NOMO-1 treated with dmso at 0.1 percent for 144 hours (cell line): Measurements from ENCODE around the gene PDK3.
A peak's percentile ranks its signal among the peaks of the same experiment; 100 is the strongest.

Experiments
- DNase-seq: peaks from one replicate; lab custom pipeline; 2025; ENCODE audit not compliant: unreplicated experiment; lab: John Stamatoyannopoulos, UW

PDK3 gene

GRCh38 chrX:24464836-24465531 is at the start of gene PDK3:
Gene PDK3 (plus strand): TSS chrX:24465286. CDS start chrX:24465456, 170 bp downstream.
- DNase-seq: peak; percentile 58

GRCh38 chrX:24415921-24416320 is 49.2 kb upstream of the PDK3 start:
- no peak for DNase-seq

GRCh38 chrX:24423960-24424359 is 41.1 kb upstream of the PDK3 start:
- DNase-seq: no peak

- DNase-seq: no peak
Observed at GRCh38 chrX:24424948-24425347, 40.1 kb upstream of the PDK3 start.

GRCh38 chrX:24425806-24426205 is 39.3 kb upstream of the PDK3 start:
- no peak for DNase-seq

GRCh38 chrX:24426340-24426913 is 38.7 kb upstream of the PDK3 start:
- no peak for DNase-seq

GRCh38 chrX:24426921-24427746 is 38.0 kb upstream of the PDK3 start:
- no peak for DNase-seq

- no peak for DNase-seq
Observed at GRCh38 chrX:24427747-24428019, 37.4 kb upstream of the PDK3 start.

- no peak for DNase-seq
Observed at GRCh38 chrX:24428516-24428915, 36.6 kb upstream of the PDK3 start.

- no peak for DNase-seq
Observed at GRCh38 chrX:24435060-24435459, 30.0 kb upstream of the PDK3 start.

- no peak for DNase-seq
Observed at GRCh38 chrX:24443918-24444317, 21.2 kb upstream of the PDK3 start.

- no peak for DNase-seq
Observed at GRCh38 chrX:24444645-24445044, 20.4 kb upstream of the PDK3 start.

GRCh38 chrX:24448762-24449250 is 16.3 kb upstream of the PDK3 start:
- no peak for DNase-seq

GRCh38 chrX:24463077-24463476 is 2.0 kb upstream of the PDK3 start:
- DNase-seq: no peak

- no peak for DNase-seq
Observed at GRCh38 chrX:24464498-24464835, 619 bp upstream of the PDK3 start.

GRCh38 chrX:24465532-24465865 is 413 bp downstream of the PDK3 start:
- no peak for DNase-seq

- DNase-seq: no peak
Observed at GRCh38 chrX:24466025-24466424, 939 bp downstream of the PDK3 start.

GRCh38 chrX:24468245-24468644 is 3.2 kb downstream of the PDK3 start:
- DNase-seq: no peak

- DNase-seq: no peak
Observed at GRCh38 chrX:24471808-24472207, 6.7 kb downstream of the PDK3 start.

- no peak for DNase-seq
Observed at GRCh38 chrX:24475480-24475879, 10.4 kb downstream of the PDK3 start.

GRCh38 chrX:24478509-24478908 is 13.4 kb downstream of the PDK3 start:
- no peak for DNase-seq

- DNase-seq: peak; percentile 77
Observed at GRCh38 chrX:24479924-24480323, 14.8 kb downstream of the PDK3 start.
